ENCODE data around the gene MYO7A.
A peak's percentile ranks its signal among the peaks of the same experiment; 100 is the strongest.

The MYO7A gene

DNA sequence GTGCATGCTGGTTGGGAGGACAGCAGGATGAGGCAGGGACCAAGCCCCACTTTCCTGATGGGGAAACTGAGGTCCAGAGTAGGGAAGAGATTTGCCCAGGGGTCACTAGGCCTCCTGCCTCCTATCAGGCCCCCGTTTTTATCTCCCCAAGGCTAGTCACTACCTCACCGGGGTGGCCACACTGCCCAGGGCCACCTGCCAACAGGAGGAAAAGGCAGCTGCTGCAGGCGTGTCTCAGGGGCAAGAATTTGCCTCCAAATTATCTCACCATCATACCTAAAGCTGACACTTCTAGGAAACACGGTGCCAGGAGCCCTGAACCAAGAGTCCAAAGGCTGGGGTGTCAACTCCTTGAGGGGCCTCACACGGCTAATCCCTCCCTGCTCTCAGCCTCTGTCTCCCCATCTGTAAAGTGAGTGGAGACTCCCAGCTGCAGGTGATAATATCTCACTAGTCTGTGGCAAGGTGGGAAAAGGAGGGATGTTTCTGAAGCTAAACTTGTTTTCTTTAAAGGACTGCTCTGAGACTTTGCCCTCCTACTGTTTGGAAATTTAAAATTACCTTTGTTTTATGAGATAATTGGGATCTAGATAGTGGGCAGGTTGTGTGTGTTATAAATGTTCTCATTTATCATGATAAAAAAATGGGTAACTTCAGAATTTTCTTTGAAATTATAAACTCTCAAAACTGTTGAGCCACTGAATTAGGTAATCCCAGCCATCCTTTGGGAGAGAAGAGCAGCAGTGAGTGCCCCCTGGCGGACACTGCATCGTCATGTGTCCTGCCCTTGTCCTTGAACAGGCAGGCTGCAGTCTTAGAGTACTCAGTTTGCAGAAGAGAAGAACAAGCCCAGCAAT, 60.0 kb downstream of the MYO7A start:
- peak; percentile 77 for DNase-seq

DNA sequence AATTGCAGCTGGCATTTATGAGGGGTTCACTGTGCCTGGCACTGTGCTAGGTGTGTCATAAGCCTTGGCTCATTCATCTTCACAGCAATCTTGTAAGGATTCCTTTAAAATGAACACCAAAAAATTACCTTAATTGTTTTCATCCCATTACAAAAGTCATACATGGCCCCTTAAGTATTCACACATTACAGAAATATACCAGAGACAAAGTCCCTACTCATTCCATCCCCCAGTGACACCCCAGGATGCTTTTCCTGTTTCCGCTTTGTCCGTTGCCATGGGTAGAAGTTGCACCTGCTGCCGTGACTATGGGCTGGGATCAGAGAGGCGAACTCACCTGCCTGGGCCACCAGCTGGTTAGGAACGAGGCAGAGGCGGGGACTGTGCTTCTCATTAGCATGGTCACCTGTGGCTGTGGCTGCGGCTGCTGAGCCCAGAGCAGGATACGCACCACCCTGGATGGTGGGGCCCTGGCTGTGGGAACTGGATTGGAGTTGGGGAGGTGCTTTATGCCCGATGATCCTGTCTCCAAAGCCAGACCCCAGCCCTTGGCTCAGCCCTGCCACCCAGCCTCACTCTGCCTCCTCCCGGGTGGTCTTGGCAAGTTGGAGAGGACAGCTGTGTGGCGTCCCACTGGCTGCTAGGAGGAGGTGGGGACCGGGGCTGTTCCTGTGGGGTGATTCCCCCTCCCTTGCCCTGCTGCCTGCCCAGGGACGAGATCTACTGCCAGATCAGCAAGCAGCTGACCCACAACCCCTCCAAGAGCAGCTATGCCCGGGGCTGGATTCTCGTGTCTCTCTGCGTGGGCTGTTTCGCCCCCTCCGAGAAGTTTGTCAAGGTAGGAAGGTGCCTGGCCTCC, 60.8 kb downstream of the MYO7A start:
- peak; percentile 76 for DNase-seq

DNA sequence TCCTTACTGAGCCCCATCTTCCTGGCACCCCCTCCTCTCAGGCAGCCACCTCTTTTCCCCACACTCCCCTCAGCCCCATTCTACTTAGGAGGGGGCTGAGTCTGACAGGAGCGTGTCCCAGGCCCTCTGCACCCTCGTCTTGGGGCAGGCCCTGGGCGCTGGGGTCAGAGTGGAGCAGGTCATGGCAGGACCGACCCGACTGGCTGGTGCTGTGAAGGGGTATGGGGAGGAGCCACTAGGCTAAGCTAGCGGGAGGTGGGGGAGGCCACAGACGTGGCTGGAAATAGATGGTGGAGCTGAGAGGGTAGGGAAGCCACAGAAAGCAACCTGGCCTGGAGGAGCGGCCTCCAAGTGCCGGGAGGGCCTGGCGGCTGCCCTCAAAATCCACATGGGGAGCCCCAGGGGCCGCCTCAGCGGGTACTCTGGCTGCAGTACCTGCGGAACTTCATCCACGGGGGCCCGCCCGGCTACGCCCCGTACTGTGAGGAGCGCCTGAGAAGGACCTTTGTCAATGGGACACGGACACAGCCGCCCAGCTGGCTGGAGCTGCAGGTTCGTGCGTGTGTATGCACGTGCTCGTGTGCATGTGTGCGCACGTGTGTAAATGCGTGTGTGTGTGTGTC, 61.7 kb downstream of the MYO7A start:
- DNase-seq = no peak

DNA sequence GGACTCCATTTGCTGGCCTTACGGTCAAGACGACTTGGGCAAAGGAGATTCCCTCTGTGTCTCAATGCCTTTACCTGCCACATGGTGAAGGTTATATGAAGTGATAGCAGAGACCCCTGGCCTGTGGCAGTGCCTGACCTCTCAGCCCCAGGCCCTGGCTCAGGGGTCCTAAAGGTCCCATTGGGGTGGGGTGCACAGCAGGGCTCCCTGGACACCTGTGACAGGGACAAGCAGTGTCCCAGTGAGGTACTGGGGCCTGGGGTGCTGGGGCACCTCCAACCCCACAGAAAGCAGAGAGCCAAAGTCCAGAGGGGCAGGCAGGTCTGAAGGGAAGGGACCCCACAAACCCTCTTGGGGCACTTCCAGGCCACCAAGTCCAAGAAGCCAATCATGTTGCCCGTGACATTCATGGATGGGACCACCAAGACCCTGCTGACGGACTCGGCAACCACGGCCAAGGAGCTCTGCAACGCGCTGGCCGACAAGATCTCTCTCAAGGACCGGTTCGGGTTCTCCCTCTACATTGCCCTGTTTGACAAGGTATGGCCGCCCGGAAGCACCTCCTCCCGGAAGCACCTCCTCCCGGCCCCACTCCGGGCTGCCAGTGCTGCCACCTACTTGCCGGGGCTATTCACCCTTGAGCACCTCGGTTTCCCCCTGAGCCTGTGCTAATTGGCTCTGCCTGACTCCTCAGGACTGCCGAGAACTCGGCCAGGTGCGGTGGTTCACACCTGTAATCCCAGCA, 62.5 kb downstream of the MYO7A start:
- DNase-seq = no peak

DNA sequence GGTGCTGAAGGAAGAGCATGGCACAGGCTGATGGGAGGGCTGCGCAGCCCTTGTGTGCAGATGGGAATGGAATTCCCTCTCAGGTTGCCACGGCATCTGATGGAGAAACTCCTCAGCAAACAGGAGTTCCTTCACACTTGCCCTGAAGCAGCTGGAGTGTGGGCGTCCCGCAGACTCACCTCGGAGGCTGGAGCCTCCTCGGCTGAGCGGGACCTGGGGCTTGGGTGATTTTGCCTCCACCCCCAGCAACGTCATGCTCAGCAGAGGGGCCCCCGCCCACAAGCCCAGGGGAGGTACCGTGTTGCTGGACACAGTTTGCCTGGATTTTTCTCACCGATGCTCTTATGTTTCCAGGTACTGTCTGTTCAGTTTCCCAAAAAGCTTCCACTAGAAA, 63.4 kb downstream of the MYO7A start:
- no peak for DNase-seq

DNA sequence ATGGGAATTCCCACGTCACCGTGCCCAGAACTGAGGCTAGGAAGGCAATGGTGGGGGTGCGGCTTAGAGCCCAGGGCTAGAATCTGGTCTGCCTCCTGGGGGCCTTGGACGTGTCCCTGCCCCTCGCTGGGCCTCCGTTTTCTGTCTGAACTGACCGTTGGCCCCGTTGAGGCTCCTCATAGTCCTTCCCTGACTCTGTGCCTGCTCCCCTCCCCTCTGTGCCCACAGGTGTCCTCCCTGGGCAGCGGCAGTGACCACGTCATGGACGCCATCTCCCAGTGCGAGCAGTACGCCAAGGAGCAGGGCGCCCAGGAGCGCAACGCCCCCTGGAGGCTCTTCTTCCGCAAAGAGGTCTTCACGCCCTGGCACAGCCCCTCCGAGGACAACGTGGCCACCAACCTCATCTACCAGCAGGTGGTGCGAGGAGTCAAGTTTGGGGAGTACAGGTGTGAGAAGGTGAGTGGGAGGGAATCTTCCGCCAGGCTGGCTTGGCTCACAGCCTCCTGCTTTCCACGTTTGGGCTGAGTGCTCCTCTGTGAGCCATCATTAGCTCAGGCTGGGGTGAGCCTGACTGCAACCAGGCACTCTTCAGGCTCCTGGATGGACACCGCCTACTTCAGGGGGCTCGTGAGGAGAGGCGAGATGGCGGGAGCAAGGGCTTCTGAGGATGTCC, 63.9 kb downstream of the MYO7A start:
- DNase-seq = peak; percentile 71

DNA sequence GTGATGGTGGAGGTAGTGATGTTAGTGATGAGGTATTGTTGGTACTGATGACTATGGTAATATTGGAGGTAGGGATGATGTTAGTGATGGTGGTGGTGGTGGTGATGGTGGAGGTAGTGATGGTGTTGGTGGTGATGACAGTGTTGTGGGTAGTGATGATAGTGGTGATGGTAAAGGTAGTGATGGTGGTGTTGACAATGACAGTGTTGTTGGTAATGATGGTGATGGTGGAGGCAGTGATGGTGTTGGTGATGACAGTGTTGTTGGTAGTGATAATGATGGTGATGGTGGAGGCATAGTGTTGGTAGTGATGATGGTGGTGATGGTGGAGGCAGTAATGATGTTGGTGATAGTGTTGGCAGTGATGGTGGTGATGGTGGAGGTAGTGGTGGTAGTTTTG, 65.1 kb downstream of the MYO7A start:
- no peak for DNase-seq

DNA sequence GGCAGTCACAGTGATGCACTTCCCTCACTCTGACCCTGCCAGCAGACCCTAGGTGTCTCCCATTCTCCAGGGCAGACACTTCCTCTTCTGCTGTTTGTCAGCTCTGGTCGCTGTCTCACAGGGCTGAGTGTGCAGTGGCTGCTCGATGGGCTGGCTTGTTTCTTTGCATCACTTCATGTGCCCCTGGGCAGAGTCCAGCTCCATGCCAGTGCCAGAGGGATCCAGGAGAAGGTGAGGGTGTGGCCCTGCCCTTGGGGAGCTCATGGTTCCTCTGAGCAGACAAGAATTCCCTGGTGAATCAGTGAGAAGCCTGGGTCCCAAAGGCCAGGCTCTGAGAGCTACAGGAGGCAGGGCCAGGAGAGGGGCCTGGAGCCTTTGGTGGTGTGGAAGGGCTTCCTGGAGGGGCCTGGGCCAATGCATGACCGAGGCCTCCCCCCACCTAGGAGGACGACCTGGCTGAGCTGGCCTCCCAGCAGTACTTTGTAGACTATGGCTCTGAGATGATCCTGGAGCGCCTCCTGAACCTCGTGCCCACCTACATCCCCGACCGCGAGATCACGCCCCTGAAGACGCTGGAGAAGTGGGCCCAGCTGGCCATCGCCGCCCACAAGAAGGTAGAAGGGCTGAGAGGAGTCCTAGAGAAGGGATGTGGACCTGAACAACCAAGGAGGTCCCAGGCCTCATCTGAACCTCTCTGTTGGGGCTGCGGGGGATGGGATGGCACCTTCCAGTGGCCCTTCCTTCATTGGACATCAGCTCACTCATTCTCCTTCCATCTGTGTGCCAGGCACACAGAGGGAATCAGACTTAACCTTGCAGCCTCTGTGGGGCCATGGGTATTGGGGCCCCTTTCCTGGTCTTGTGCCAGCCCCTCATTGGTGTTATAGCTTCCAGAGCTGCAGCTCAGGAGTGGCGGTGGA, 66.1 kb downstream of the MYO7A start:
- no peak for DNase-seq

DNA sequence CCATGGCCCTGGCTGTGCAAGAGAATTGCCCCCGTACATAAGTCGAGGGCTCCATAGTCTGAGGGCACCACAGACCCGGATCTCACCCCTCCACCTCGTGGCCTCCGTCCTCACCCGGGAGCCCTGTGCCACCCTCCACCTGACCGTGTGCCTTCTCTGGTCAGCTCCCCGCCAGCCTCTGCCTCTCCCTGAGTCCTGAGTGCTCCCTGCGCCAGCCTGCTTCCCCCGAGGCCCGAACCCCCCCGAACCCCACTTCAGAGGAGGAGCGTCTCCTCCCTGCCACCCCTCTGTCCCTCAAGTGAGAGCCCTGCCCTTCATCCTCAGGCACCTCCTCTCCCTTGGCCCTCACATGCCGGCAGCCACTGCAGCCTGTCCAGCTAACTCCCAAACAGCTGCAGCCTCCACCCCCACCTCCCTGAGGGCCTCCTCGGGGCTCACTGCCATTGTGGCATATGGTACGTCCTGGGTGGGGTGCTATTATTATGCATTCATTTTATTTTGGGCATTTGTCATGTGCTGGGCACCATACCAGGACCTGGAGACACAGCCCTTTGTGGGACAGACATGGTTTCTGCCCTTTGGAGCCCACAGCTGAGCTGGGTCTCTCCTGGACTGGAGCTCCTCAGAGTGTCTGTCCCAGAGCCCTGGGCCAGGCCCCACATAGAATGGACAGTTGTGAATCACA, 67.2 kb downstream of the MYO7A start:
- DNase-seq = no peak

DNA sequence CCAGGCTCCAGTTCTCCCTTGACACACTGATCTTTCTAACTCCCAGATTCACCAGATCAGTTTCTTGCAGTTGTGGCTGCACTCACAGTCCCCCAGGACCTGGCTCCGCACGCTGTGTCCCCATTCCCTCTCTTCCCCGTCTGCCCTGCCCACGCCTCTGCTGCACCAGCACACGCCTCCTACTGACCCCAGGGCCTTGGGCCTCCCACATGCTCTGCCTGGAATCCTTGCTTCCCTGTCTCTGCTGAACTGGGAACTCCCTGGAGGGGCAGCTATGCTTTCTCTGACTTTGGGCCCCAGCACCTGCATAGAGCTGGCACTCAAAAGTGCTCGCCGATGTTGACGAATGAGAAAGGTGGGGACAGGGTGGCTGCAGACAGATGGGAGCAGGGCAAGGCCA, 68.9 kb downstream of the MYO7A start:
- DNase-seq = no peak

DNA sequence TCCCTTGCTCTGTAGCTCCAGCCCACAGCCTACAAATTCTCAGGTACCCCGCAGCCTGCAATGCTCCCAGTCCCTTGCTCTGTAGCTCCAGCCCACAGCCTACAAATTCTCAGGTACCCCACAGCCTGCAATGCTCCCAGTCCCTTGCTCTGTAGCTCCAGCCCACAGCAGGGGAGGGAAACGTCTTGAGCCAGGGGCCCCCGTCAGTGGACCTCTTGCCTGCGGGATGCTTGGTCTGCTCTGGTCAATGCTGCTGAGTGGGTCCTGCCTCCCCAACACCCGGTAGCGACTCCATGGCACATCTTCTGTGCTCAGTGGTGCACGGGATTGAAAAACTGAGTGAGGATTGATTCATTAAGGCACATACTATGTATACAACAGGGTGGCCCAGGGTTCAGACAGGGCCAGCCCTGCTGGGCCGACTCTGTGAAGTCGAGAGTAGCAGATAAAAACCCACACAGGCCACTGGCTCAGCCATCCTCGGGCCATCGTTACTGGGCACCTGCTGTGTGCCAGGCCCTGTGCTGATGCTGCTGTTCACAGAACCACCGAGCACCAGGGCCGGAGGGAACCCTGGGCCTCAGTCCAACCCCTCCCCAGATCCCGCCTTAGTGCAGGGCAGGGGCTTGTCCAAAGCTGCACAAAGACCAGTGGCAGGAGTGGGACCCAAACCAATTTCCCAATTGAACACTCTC, 69.7 kb downstream of the MYO7A start:
- DNase-seq = no peak

DNA sequence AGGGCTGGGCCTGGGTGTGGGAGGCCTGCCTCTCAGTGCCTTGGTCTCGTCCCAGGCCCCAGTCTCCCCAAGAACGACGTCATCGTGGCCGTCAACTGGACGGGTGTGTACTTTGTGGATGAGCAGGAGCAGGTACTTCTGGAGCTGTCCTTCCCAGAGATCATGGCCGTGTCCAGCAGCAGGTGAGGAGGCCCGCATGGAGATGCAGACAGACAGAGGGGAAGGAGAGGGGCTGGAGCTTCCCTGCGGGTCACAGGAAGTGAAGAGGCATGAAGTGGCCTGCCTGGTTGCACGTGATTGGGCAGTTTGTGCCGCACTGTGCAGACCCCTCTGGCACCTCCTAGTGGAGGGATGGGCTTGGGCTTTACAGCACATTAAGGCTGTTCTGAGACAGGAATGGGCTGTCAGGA, 70.4 kb downstream of the MYO7A start:
- no peak for DNase-seq

DNA sequence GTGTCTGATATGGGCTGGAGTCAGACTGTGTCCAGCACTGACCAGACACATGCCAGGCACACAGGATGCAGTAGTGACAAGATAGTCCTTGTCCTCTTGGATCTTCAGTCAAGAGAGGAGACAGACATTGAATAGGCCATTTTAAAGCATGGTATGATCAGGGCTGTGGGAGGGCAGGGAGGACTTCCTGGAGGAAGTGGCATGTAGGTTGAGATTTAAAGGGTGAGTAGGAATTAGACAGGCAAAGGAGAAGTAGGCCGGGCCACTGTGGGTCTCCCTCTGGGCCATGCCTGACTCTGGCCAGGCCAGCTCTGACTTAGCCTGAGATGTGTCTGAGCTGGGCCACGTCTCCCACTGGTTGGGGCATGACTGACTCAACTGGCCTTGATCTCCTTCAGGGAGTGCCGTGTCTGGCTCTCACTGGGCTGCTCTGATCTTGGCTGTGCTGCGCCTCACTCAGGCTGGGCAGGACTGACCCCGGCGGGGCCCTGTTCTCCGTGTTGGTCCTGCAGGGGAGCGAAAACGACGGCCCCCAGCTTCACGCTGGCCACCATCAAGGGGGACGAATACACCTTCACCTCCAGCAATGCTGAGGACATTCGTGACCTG, 71.2 kb downstream of the MYO7A start:
- DNase-seq = no peak

DNA sequence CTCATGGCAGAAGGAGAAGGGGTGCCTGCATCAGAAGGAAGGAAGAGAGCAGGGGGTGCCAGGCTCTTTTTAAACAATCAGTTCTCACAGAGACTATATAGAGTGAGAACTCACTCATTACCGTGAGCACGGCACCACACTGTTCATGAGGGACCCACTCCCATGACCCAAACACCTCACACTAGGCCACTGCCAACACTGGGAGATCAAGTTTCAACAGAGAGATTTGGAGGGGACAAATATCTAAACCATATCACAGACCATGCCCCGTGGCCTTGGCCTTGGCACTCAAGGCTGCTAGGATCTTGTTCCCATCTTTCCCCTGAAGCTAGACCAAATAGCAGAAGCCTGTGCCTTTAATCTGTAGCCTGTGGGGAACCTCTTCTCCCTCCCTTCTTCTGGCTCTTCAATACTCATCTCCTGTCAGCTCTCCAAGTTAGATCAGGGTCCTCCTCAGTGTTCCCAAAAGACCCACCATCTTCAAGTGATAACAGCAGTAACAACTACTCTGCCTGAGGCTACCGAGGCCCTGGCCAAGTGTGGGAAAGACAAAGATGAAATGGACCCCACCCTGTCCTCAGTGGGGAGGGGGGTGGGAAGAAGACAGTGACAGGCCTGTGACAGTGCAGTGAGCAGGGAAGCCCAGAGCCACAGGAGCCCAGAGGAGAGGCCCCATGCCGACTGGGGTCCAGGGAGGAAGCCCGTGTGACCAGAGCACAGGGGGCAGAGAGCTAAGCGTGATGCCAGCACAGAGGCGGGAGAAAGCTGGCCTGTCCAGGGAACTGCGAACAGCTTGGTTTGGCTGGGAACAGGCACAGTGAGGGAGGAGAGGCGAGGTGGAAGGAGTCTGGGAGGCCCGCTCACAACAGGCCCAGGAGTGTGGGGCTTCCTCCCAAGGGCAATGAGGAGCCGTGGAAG, 72.6 kb downstream of the MYO7A start:
- no peak for DNase-seq

DNA sequence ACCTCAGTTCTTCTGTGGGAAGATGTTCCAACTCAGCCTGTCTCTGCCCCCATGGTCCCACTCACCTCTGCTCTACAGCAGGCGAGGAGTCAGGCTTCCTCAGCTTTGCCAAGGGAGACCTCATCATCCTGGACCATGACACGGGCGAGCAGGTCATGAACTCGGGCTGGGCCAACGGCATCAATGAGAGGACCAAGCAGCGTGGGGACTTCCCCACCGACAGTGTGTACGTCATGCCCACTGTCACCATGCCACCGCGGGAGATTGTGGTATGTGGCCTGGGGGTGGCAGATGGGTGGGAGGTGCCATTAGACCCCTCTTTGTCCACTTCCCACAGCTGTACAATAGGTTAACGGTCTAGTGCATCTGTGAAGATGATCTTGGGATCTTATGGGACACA, 73.3 kb downstream of the MYO7A start:
- no peak for DNase-seq

DNA sequence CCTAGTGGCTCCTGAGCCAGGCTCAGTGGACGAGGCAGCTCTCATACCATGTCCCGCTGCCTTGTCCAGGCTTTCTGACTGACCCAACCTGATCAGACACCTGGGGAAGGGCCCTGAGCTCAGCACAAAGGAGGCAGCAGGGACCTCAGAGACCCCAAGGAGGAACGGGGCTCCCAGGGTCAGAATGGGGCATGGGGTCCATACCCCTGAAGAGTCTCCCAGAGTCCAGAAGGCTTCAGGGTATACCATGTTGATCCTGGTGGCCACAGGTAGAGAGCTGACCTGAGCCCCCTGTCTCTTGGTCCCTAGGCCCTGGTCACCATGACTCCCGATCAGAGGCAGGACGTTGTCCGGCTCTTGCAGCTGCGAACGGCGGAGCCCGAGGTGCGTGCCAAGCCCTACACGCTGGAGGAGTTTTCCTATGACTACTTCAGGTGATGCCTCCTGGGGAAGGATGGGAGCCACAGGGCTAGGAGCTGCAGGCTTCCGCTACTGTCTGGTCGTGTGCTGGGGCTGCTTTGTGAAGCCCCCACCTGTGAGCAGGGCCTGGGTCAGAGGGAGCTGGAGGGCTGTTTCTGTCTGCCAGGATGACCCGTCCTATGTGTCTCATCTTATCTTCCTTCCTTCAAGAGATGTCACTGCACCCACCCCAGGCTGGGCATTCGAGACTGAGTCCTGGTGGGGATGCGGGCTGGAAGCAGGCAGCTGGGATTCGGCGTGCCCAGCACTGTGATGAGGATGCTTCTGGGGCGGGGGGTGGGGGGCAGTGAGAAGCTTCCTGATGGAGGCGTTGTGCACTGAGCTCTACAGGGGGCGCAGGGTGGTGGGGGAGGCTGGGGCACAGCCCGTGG, 74.2 kb downstream of the MYO7A start:
- no peak for DNase-seq

All from COR-L47 (cell line).